ENCODE results near the gene CALML4.
"Not testable (repeated sequence)": the region's sequence is repeated elsewhere in the genome, so short reads cannot be mapped to it uniquely, and the experiment has no call there.

The CALML4 gene

GRCh38 chr15:68177742-68178141, 27.4 kb downstream of the CALML4 start:
- Histone ChIP-seq H3K27ac (no peak overlapping the region), H3K4me3 (no peak overlapping the region), H3K4me1 (no peaks in the 10 kb centered on the region), H3K9me3 (no peaks in the 10 kb centered on the region), H3K9ac (no peak overlapping the region), H4K20me1 (no peaks in the 10 kb centered on the region), H3K36me3 (peaks cover 76% of the 10 kb centered on the region), H3K4me2 (no peak overlapping the region), H3K27me3 (no peaks in the 10 kb centered on the region)
- no peak for TF ChIP-seq Cebpa-rat (IDR thresholded peaks at IDR 0.05)

DNA sequence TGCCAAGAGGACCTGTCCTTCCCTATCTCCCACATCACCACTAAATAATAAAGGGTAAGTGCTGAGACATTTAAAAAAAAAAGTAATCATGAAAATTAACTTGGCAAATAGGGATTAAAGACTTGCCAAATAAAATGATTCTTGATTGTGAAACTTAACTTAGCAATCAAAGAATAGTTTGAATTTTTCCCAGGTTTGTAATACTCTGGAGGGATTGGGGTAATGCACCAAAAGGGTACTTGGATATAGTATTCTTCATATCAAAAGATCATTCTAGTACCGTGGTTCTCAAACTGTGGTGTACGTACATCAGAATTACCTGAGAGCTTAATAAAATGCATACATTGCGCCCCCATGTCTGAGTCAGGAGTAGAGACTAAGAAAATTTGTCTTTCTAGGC, 28.5 kb downstream of the CALML4 start:
- Histone ChIP-seq H3K4me1 (no peaks in the 10 kb centered on the region), H3K27me3 (no peaks in the 10 kb centered on the region), H3K27ac (no peak overlapping the region), H3K4me2 (no peak overlapping the region), H3K4me3 (no peak overlapping the region), H3K36me3 (peaks cover 72% of the 10 kb centered on the region), H4K20me1 (no peaks in the 10 kb centered on the region), H3K9me3 (no peaks in the 10 kb centered on the region), H3K9ac (no peak overlapping the region)
- TF ChIP-seq Cebpa-rat (IDR thresholded peaks at IDR 0.05), result no peak

DNA sequence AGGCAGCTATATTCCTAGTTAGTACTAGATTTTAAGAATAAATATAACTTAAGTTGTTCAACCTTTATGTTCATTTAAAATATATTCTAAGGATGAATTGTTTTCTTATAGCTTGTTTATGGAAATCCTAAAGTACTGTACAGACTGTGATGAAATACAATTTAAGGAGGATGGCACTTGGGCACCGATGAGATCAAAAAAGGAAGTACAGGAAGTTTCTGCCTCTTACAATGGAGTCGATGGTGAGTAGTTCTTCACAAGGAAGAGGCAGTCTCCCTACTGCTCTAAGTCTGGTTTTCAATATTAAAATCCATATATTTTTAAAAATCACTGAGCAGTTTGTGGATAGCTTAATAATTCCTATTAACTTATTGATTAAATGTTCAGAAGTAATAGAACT, 29.6 kb downstream of the CALML4 start:
- H3K27ac ChIP-seq, result no peak overlapping the region
- no peak for TF ChIP-seq Cebpa-rat (IDR thresholded peaks at IDR 0.05)
- no peak overlapping the region for H3K4me3 ChIP-seq
- H3K27me3 ChIP-seq, result no peaks in the 10 kb centered on the region
- H4K20me1 ChIP-seq, result no peaks in the 10 kb centered on the region
- no peaks in the 10 kb centered on the region for H3K4me1 ChIP-seq
- no peak overlapping the region for H3K4me2 ChIP-seq
- H3K9ac ChIP-seq, result no peak overlapping the region
- peaks cover 70% of the 10 kb centered on the region for H3K36me3 ChIP-seq
- no peaks in the 10 kb centered on the region for H3K9me3 ChIP-seq

DNA sequence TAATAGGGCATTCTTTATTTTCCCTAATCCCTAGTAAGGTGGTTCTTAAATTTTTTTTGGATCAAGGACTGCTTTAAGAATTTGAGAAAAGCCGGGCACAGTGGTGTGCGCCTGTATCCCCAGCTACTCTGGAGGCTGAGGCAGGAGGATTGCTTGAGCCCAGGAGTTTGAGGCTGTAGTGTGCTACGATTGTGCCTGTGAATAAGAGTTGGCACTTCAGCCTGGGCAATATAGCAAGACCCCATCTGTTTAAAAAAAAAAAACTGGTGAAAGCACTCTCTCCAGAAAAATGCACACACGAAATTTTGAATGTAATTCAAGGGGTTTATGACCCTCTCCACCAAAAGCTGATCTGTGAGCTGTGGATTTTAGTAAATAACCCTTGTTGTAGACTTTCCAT, 32.0 kb downstream of the CALML4 start:
- no peak overlapping the region for H3K4me3 ChIP-seq
- no peaks in the 10 kb centered on the region for H3K27me3 ChIP-seq
- H3K9me3 ChIP-seq, result no peaks in the 10 kb centered on the region
- H3K36me3 ChIP-seq, result peaks cover 76% of the 10 kb centered on the region
- H3K27ac ChIP-seq, result no peak overlapping the region
- no peak overlapping the region for H3K9ac ChIP-seq
- H3K4me1 ChIP-seq, result no peaks in the 10 kb centered on the region
- TF ChIP-seq Cebpa-rat (IDR thresholded peaks at IDR 0.05), result no peak
- no peaks in the 10 kb centered on the region for H4K20me1 ChIP-seq
- no peak overlapping the region for H3K4me2 ChIP-seq

GRCh38 chr15:68172037-68172436, 33.1 kb downstream of the CALML4 start:
- not testable (repeated sequence) for H3K4me2 ChIP-seq, H3K27me3 ChIP-seq, H3K27ac ChIP-seq, H3K4me1 ChIP-seq, H3K9ac ChIP-seq, H3K4me3 ChIP-seq, H3K9me3 ChIP-seq, H4K20me1 ChIP-seq
- H3K36me3 ChIP-seq, result peaks cover 71% of the 10 kb centered on the region

- H3K27ac ChIP-seq, result no peak overlapping the region
- H3K9me3 ChIP-seq, result peaks cover 1% of the 10 kb centered on the region; the same call in 1 of the 2 replicates
- peaks cover 73% of the 10 kb centered on the region for H3K36me3 ChIP-seq
- H3K4me2 ChIP-seq, result no peak overlapping the region
- H3K27me3 ChIP-seq, result no peaks in the 10 kb centered on the region
- H3K4me3 ChIP-seq, result no peak overlapping the region
- H4K20me1 ChIP-seq, result no peaks in the 10 kb centered on the region
- TF ChIP-seq Cebpa-rat (IDR thresholded peaks at IDR 0.05), result no peak
- H3K4me1 ChIP-seq, result no peaks in the 10 kb centered on the region
- no peak overlapping the region for H3K9ac ChIP-seq
Measured at GRCh38 chr15:68166847-68167246, 38.3 kb downstream of the CALML4 start.

DNA sequence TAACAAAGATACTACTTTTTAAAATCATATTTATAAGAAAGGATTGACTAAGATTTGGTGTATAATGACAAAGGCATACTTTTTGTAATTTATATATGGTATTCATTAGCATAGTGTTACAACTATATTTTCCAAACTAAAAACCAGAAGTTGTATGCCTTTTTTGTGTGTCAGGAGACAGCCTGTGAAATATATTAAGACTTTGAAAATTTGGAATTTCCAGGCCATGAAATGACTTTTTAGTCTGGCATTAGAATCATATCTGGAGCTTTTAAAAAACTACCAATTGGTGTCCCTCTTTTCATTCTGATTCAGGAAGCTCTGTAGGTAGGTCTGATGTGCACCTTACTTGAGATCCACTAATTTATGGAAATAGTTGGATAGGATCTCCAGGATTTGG, 41.9 kb downstream of the CALML4 start:
- no peak for TF ChIP-seq Cebpa-rat (IDR thresholded peaks at IDR 0.05)
- Histone ChIP-seq H3K4me2 (no peak overlapping the region), H3K27me3 (no peaks in the 10 kb centered on the region), H3K9me3 (peaks cover 6% of the 10 kb centered on the region), H3K27ac (no peak overlapping the region), H3K9ac (no peak overlapping the region), H4K20me1 (no peaks in the 10 kb centered on the region), H3K4me1 (no peaks in the 10 kb centered on the region), H3K36me3 (peaks cover 81% of the 10 kb centered on the region), H3K4me3 (no peak overlapping the region)

DNA sequence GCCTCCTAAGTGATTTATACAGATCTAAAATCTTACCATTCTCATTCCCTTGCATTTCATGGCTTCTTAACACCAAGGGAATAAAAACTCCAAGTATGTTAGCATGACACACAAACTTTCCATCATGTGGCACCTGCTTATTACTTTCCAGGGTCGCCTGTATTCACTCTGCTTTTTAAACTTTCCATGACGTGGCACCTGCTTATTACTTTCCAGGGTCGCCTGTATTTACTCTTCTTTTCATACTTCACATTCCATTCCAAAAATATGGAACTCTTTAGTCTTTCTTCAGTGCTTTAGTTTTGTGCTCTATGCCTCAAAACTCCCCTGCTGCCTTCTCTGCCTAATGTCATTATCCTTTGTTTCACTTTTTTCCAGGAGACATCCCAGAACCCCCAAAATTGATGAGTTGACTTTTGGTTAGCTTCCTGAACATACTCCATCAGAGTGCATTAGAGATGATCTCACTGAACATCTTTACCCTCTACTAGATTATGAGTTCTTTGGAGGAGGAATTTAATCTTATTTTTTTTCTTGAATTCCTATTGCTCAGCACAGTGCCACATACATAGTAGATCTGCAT, 47.0 kb downstream of the CALML4 start:
- H3K27ac ChIP-seq, result no peak overlapping the region
- H3K27me3 ChIP-seq, result no peaks in the 10 kb centered on the region
- peaks cover 6% of the 10 kb centered on the region for H3K9me3 ChIP-seq
- peaks cover 90% of the 10 kb centered on the region for H3K36me3 ChIP-seq
- no peaks in the 10 kb centered on the region for H4K20me1 ChIP-seq
- no peak for TF ChIP-seq Cebpa-rat (IDR thresholded peaks at IDR 0.05)
- no peaks in the 10 kb centered on the region for H3K4me1 ChIP-seq
- no peak overlapping the region for H3K4me2 ChIP-seq
- H3K9ac ChIP-seq, result no peak overlapping the region
- H3K4me3 ChIP-seq, result no peak overlapping the region

GRCh38 chr15:68157074-68157473, 48.1 kb downstream of the CALML4 start:
- no peak overlapping the region for H3K9ac ChIP-seq
- H3K4me2 ChIP-seq, result no peak overlapping the region
- H3K27me3 ChIP-seq, result no peaks in the 10 kb centered on the region
- H3K27ac ChIP-seq, result no peak overlapping the region
- no peak for TF ChIP-seq Cebpa-rat (IDR thresholded peaks at IDR 0.05)
- H3K4me1 ChIP-seq, result no peaks in the 10 kb centered on the region
- peaks cover 89% of the 10 kb centered on the region for H3K36me3 ChIP-seq
- no peaks in the 10 kb centered on the region for H4K20me1 ChIP-seq
- peaks cover 6% of the 10 kb centered on the region for H3K9me3 ChIP-seq
- H3K4me3 ChIP-seq, result no peak overlapping the region

GRCh38 chr15:68154923-68155559, 50.1 kb downstream of the CALML4 start:
- Histone ChIP-seq H3K9me3 (no peaks in the 10 kb centered on the region), H3K9ac (no peak overlapping the region), H3K36me3 (peaks cover 83% of the 10 kb centered on the region), H3K4me2 (no peak overlapping the region), H3K4me1 (no peaks in the 10 kb centered on the region), H3K4me3 (no peak overlapping the region), H4K20me1 (no peaks in the 10 kb centered on the region), H3K27me3 (no peaks in the 10 kb centered on the region), H3K27ac (no peak overlapping the region)
- TF ChIP-seq Cebpa-rat (IDR thresholded peaks at IDR 0.05), result no peak

DNA sequence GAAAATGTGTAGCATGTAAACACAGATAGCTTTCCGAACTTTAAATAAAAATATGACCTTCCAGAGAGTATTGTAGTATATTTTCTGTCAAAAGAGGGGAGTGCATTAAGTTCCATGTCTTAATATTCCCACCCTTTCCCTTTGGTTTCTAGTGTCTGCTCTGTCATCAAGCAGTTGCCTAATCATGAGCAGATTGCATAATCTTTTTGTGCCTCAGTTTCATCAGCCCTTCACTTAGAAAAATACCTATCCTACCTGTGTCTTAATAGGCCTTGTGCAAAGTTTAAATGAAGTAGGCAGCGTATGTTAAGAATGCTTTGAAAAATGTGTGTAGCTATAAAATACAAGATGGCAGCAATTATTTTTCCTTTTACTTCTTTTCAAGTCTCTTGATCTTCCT, 52.8 kb downstream of the CALML4 start:
- Histone ChIP-seq H3K4me2 (no peak overlapping the region), H4K20me1 (peaks cover 16% of the 10 kb centered on the region), H3K27ac (no peak overlapping the region), H3K4me3 (no peak overlapping the region), H3K9ac (no peak overlapping the region), H3K4me1 (no peaks in the 10 kb centered on the region), H3K36me3 (peaks cover 71% of the 10 kb centered on the region), H3K9me3 (no peaks in the 10 kb centered on the region), H3K27me3 (no peaks in the 10 kb centered on the region)
- no peak for TF ChIP-seq Cebpa-rat (IDR thresholded peaks at IDR 0.05)
